Activated T-helper 2 cell treated with anti-CD3 and anti-CD28 coated beads, Interferon-gamma antibody, Interleukin-2, Interleukin-4, amounts not matched to agents 10 μg/mL and 5 μg/mL and 100 μg/mL, durations not matched to agents 14 hours and 24 hours and 36 hours (primary cell): ENCODE data around the gene IL1RAPL1. TPM values are rescaled to one million over a fixed set of nuclear protein-coding genes. Genes with fewer than 3 reads are reported as not detected.
"Not testable (repeated sequence)": the region's sequence is repeated elsewhere in the genome, so short reads cannot be mapped to it uniquely, and the experiment has no call there.

Experiments used
- DNase-seq: peaks from one replicate; pipeline ENCODE4 v3.0.0; 2021; ENCODE audit warnings: low spot score
- H3K27ac Mint-ChIP-seq: one replicate; pipeline ENCODE4 v1.8.0; 2021; ENCODE audit warnings: mixed read lengths
- H3K27me3 Mint-ChIP-seq: one replicate; pipeline ENCODE4 v1.8.0; 2021; ENCODE audit warnings: low read depth, mixed read lengths
- H3K36me3 Mint-ChIP-seq: one replicate; pipeline ENCODE4 v1.8.0; 2021; ENCODE audit warnings: low read depth, mixed read lengths
- H3K4me1 Mint-ChIP-seq: one replicate; pipeline ENCODE4 v1.8.0; 2021; ENCODE audit warnings: low read depth, mixed read lengths
- H3K4me3 Mint-ChIP-seq: one replicate; pipeline ENCODE4 v1.8.0; 2021; ENCODE audit warnings: low read depth, mild to moderate bottlenecking, moderate library complexity, mixed read lengths
- H3K9me3 Mint-ChIP-seq: one replicate; pipeline ENCODE4 v1.8.0; 2021; ENCODE audit warnings: mixed read lengths
- intact Hi-C: fragments of 100-400 bp; cut with micrococcal nuclease; formaldehyde crosslinking; loops from one replicate; pipeline ENCODE4 v1.15.1; 2023
- total RNA-seq: library from RNA; stranded (reverse); gene quantifications from 2 replicates; pipeline ENCODE4 v1.2.3, GENCODE V29; 2022

Gene IL1RAPL1
- total RNA-seq, 1 donor from 2014 or later, result not detected

GRCh38 chrX:28719620-28720019 lies 132.4 kb downstream of the IL1RAPL1 start:
- Mint-ChIP-seq H3K36me3 (no peaks in the 10 kb centered on the region), H3K27ac (no peak overlapping the region), H3K27me3 (no peaks in the 10 kb centered on the region), H3K4me3 (no peak overlapping the region), H3K4me1 (no peaks in the 10 kb centered on the region), H3K9me3 (peaks cover 4% of the 10 kb centered on the region)
- intact Hi-C loops, result no loop called here
- no peak for DNase-seq

GRCh38 chrX:28752330-28752729 lies 165.1 kb downstream of the IL1RAPL1 start:
- intact Hi-C loops, result no loop called here
- no peak overlapping the region for H3K27ac Mint-ChIP-seq
- no peaks in the 10 kb centered on the region for H3K27me3 Mint-ChIP-seq
- H3K4me1 Mint-ChIP-seq, result no peaks in the 10 kb centered on the region
- DNase-seq, result no peak
- peaks cover 18% of the 10 kb centered on the region for H3K9me3 Mint-ChIP-seq
- no peak overlapping the region for H3K4me3 Mint-ChIP-seq
- H3K36me3 Mint-ChIP-seq, result no peaks in the 10 kb centered on the region

GRCh38 chrX:28756175-28756574 lies 168.9 kb downstream of the IL1RAPL1 start:
- Mint-ChIP-seq H3K4me3 (no peak overlapping the region), H3K27ac (no peak overlapping the region), H3K36me3 (no peaks in the 10 kb centered on the region), H3K4me1 (no peaks in the 10 kb centered on the region), H3K27me3 (no peaks in the 10 kb centered on the region), H3K9me3 (peaks cover 24% of the 10 kb centered on the region)
- intact Hi-C loops, result no loop called here
- no peak for DNase-seq

GRCh38 chrX:28756647-28757046 lies 169.4 kb downstream of the IL1RAPL1 start:
- peaks cover 24% of the 10 kb centered on the region for H3K9me3 Mint-ChIP-seq
- no peaks in the 10 kb centered on the region for H3K4me1 Mint-ChIP-seq
- no peaks in the 10 kb centered on the region for H3K36me3 Mint-ChIP-seq
- H3K27me3 Mint-ChIP-seq, result no peaks in the 10 kb centered on the region
- no peak for DNase-seq
- intact Hi-C loops, result no loop called here
- H3K4me3 Mint-ChIP-seq, result no peak overlapping the region
- no peak overlapping the region for H3K27ac Mint-ChIP-seq

GRCh38 chrX:28757290-28757689 lies 170.0 kb downstream of the IL1RAPL1 start:
- intact Hi-C loops, result no loop called here
- H3K27ac Mint-ChIP-seq, result no peak overlapping the region
- no peaks in the 10 kb centered on the region for H3K27me3 Mint-ChIP-seq
- no peak for DNase-seq
- no peaks in the 10 kb centered on the region for H3K36me3 Mint-ChIP-seq
- no peaks in the 10 kb centered on the region for H3K4me1 Mint-ChIP-seq
- H3K9me3 Mint-ChIP-seq, result peaks cover 24% of the 10 kb centered on the region
- H3K4me3 Mint-ChIP-seq, result no peak overlapping the region

GRCh38 chrX:28766561-28766960 lies 179.3 kb downstream of the IL1RAPL1 start:
- DNase-seq, H3K27me3 Mint-ChIP-seq, H3K27ac Mint-ChIP-seq, H3K9me3 Mint-ChIP-seq, H3K36me3 Mint-ChIP-seq, intact Hi-C loops, H3K4me1 Mint-ChIP-seq, H3K4me3 Mint-ChIP-seq: not testable (repeated sequence)

GRCh38 chrX:28773807-28774206 lies 186.6 kb downstream of the IL1RAPL1 start:
- Mint-ChIP-seq H3K4me1 (no peaks in the 10 kb centered on the region), H3K9me3 (no peaks in the 10 kb centered on the region), H3K36me3 (no peaks in the 10 kb centered on the region)

GRCh38 chrX:28787206-28787605 lies 200.0 kb downstream of the IL1RAPL1 start:
- Mint-ChIP-seq H3K4me3 (no peak overlapping the region), H3K9me3 (no peaks in the 10 kb centered on the region), H3K27ac (no peak overlapping the region), H3K27me3 (no peaks in the 10 kb centered on the region), H3K4me1 (no peaks in the 10 kb centered on the region), H3K36me3 (no peaks in the 10 kb centered on the region)
- intact Hi-C loops, result no loop called here
- no peak for DNase-seq

More at GRCh38 chrX:28773807-28774206, 186.6 kb downstream of the IL1RAPL1 start:
- Mint-ChIP-seq H3K27me3 (no peaks in the 10 kb centered on the region), H3K4me3 (no peak overlapping the region), H3K27ac (no peak overlapping the region)
- DNase-seq, result no peak
- intact Hi-C loops, result no loop called here

- H3K36me3 Mint-ChIP-seq, H3K27me3 Mint-ChIP-seq, H3K27ac Mint-ChIP-seq, H3K4me1 Mint-ChIP-seq, H3K4me3 Mint-ChIP-seq, DNase-seq, intact Hi-C loops: not testable (repeated sequence)
- peaks cover 16% of the 10 kb centered on the region for H3K9me3 Mint-ChIP-seq
Observed at GRCh38 chrX:28800671-28801070, 213.4 kb downstream of the IL1RAPL1 start.

- H3K27ac Mint-ChIP-seq, result no peak overlapping the region
- no peaks in the 10 kb centered on the region for H3K27me3 Mint-ChIP-seq
- H3K36me3 Mint-ChIP-seq, result no peaks in the 10 kb centered on the region
- H3K9me3 Mint-ChIP-seq, result peaks cover 12% of the 10 kb centered on the region
- intact Hi-C loops, result no loop called here
- no peaks in the 10 kb centered on the region for H3K4me1 Mint-ChIP-seq
- no peak overlapping the region for H3K4me3 Mint-ChIP-seq
- DNase-seq, result no peak
Observed at GRCh38 chrX:28802625-28803024, 215.4 kb downstream of the IL1RAPL1 start.

- Mint-ChIP-seq H3K9me3 (no peaks in the 10 kb centered on the region), H3K4me1 (no peaks in the 10 kb centered on the region), H3K27ac (no peak overlapping the region), H3K4me3 (no peak overlapping the region), H3K36me3 (no peaks in the 10 kb centered on the region), H3K27me3 (no peaks in the 10 kb centered on the region)
- intact Hi-C loops, result no loop called here
- no peak for DNase-seq
Observed at GRCh38 chrX:28835991-28836390, 248.7 kb downstream of the IL1RAPL1 start.

- no peaks in the 10 kb centered on the region for H3K36me3 Mint-ChIP-seq
- intact Hi-C loops, result no loop called here
Observed at GRCh38 chrX:28843817-28844216, 256.6 kb downstream of the IL1RAPL1 start.

GRCh38 chrX:28847423-28847822 lies 260.2 kb downstream of the IL1RAPL1 start:
- intact Hi-C loops, result no loop called here
- H3K4me1 Mint-ChIP-seq, result no peaks in the 10 kb centered on the region
- H3K27me3 Mint-ChIP-seq, result no peaks in the 10 kb centered on the region
- no peak for DNase-seq
- no peaks in the 10 kb centered on the region for H3K36me3 Mint-ChIP-seq
- no peak overlapping the region for H3K4me3 Mint-ChIP-seq
- H3K9me3 Mint-ChIP-seq, result peaks cover 6% of the 10 kb centered on the region
- no peak overlapping the region for H3K27ac Mint-ChIP-seq

More at GRCh38 chrX:28843817-28844216, 256.6 kb downstream of the IL1RAPL1 start:
- no peaks in the 10 kb centered on the region for H3K27me3 Mint-ChIP-seq
- no peak overlapping the region for H3K27ac Mint-ChIP-seq
- peaks cover 3% of the 10 kb centered on the region for H3K9me3 Mint-ChIP-seq
- H3K4me3 Mint-ChIP-seq, result no peak overlapping the region
- no peak for DNase-seq
- no peaks in the 10 kb centered on the region for H3K4me1 Mint-ChIP-seq

- Mint-ChIP-seq H3K4me1 (no peaks in the 10 kb centered on the region), H3K36me3 (no peaks in the 10 kb centered on the region), H3K4me3 (no peak overlapping the region), H3K27ac (no peak overlapping the region), H3K27me3 (no peaks in the 10 kb centered on the region), H3K9me3 (peaks cover 8% of the 10 kb centered on the region)
- no peak for DNase-seq
- intact Hi-C loops, result no loop called here
Observed at GRCh38 chrX:28848707-28849106, 261.5 kb downstream of the IL1RAPL1 start.
